ENCODE measurements around the gene CES2.
A peak's percentile ranks its signal among the peaks of the same experiment; 100 is the strongest.
"Not testable (repeated sequence)": the region's sequence is repeated elsewhere in the genome, so short reads cannot be mapped to it uniquely, and the experiment has no call there.

CES2 gene

GRCh38 chr16:66952430-66953110, 17.3 kb downstream of the CES2 start:
- no peak overlapping the region for H3K27ac ChIP-seq
- H3K27me3 ChIP-seq (ENCODE audit: insufficient read depth, low read depth) = no peaks in the 10 kb centered on the region
- H2AFZ ChIP-seq (ENCODE audit: low read depth) = no peak overlapping the region
- no peaks in the 10 kb centered on the region for H3K36me3 ChIP-seq (ENCODE audit: insufficient read depth)
- no peak overlapping the region for H3K9ac ChIP-seq
- H3K4me2 ChIP-seq = no peak overlapping the region
- no peaks in the 10 kb centered on the region for H3K79me2 ChIP-seq (ENCODE audit: insufficient read depth, low read depth)
- no peaks in the 10 kb centered on the region for H4K20me1 ChIP-seq (ENCODE audit: insufficient read depth)
- H3K4me1 ChIP-seq (ENCODE audit: low read depth, poor library complexity, severe bottlenecking) = peaks cover 2% of the 10 kb centered on the region
- no peak for TF ChIP-seq CTCF (conservative IDR thresholded peaks at IDR 0.05; ENCODE audit: low read depth, low read length)
- H3K4me3 ChIP-seq (IDR thresholded peaks at IDR 0.05; ENCODE audit: insufficient read depth, low read depth, low read length) = no peak overlapping the region

DNA sequence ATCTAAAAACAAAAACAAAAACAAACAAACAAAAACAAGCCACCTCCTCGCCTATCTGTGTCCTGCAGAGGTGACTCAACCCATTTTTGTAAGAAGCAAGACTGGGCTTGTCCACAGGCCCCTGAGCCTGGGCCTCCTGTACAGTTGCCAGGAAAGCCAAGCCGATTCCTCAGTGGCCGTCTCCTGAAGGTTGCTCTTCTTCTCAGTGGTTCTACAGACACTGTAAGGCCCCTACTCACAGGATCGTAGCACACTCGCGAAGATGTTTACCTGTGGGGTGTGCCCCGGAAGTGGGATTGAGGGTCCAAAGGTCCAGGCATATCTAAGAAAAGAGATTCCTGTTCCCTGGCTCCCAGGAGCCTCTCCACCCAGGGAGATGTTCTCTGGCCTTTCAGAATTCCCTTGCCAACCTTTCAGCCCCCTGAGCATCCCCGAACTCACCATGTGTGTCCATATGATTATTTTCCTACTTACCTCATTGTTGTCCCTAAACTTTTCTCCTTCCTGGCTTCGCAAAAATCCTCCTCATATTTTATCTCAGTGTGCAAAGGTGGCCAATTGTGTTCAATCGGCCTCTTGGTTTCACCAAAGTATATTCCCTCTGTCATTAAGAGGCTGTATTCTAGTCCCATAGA, 18.3 kb downstream of the CES2 start:
- Histone ChIP-seq H3K9ac (no peak overlapping the region), H3K36me3 (ENCODE audit: insufficient read depth) (no peaks in the 10 kb centered on the region), H3K4me2 (no peak overlapping the region), H3K27me3 (ENCODE audit: insufficient read depth, low read depth) (no peaks in the 10 kb centered on the region), H2AFZ (ENCODE audit: low read depth) (no peak overlapping the region), H4K20me1 (ENCODE audit: insufficient read depth) (no peaks in the 10 kb centered on the region), H3K27ac (no peak overlapping the region), H3K79me2 (ENCODE audit: insufficient read depth, low read depth) (no peaks in the 10 kb centered on the region), H3K4me1 (ENCODE audit: low read depth, poor library complexity, severe bottlenecking) (no peaks in the 10 kb centered on the region), H3K4me3 (IDR thresholded peaks at IDR 0.05; ENCODE audit: insufficient read depth, low read depth, low read length) (no peak overlapping the region)
- TF ChIP-seq CTCF (conservative IDR thresholded peaks at IDR 0.05; ENCODE audit: low read depth, low read length) = no peak

DNA sequence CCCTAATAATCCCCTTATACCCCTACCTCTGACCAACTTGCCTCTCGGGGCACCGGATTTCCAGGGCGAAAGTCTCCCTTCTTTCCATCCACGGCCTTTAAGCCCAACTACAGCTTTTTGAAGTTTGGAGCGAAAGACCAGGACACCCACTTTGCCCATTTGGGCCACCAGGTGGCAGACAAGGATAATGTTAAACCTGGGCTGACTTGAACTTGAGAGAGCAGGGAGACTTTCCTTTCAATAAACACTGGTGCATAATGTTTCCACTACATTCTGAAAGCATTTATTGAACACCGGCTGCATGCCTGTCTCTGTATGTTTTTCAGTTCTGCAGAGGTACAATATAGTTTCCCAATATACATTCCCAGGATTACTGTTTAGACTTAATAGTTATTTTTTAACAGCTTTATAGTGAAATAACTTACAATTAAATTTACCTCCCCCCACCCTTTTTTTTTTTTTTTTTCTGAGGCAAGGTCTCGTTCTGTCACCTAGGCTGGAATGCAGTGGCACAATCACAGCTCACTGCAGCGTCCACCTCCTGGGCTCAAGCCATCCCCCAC, 18.9 kb downstream of the CES2 start:
- peak; percentile 84 for TF ChIP-seq CTCF (conservative IDR thresholded peaks at IDR 0.05; ENCODE audit: low read depth, low read length)
- Histone ChIP-seq H3K79me2 (ENCODE audit: insufficient read depth, low read depth) (no peaks in the 10 kb centered on the region), H3K4me1 (ENCODE audit: low read depth, poor library complexity, severe bottlenecking) (no peaks in the 10 kb centered on the region), H3K4me3 (IDR thresholded peaks at IDR 0.05; ENCODE audit: insufficient read depth, low read depth, low read length) (no peak overlapping the region), H3K36me3 (ENCODE audit: insufficient read depth) (no peaks in the 10 kb centered on the region), H3K4me2 (no peak overlapping the region), H4K20me1 (ENCODE audit: insufficient read depth) (no peaks in the 10 kb centered on the region), H3K27ac (no peak overlapping the region), H3K27me3 (ENCODE audit: insufficient read depth, low read depth) (no peaks in the 10 kb centered on the region), H3K9ac (no peak overlapping the region), H2AFZ (ENCODE audit: low read depth) (no peak overlapping the region)

GRCh38 chr16:66955363-66956153, 20.2 kb downstream of the CES2 start:
- H3K79me2 ChIP-seq (ENCODE audit: insufficient read depth, low read depth); H2AFZ ChIP-seq (ENCODE audit: low read depth); H3K36me3 ChIP-seq (ENCODE audit: insufficient read depth); H3K4me2 ChIP-seq; H3K4me1 ChIP-seq (ENCODE audit: low read depth, poor library complexity, severe bottlenecking); H3K27ac ChIP-seq; H3K27me3 ChIP-seq (ENCODE audit: insufficient read depth, low read depth); H3K4me3 ChIP-seq (IDR thresholded peaks at IDR 0.05; ENCODE audit: insufficient read depth, low read depth, low read length); H3K9ac ChIP-seq; H4K20me1 ChIP-seq (ENCODE audit: insufficient read depth): not testable (repeated sequence)

DNA sequence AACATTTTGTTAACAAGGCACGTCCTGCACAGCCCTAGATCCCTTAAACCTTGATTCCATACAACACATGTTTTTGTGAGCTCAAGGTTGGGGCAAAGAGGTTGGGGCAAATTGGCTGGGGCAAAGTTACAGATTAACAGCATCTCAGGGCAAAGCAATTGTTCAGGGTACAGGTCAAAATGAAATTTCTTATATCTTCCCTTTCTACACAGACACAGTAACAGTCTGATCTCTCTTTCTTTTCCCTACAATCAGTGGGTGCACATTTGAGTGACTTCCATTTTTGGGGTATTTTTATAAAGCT, 20.8 kb downstream of the CES2 start:
- H2AFZ ChIP-seq (ENCODE audit: low read depth); H3K4me3 ChIP-seq (IDR thresholded peaks at IDR 0.05; ENCODE audit: insufficient read depth, low read depth, low read length); H3K4me2 ChIP-seq; H4K20me1 ChIP-seq (ENCODE audit: insufficient read depth); H3K27me3 ChIP-seq (ENCODE audit: insufficient read depth, low read depth); H3K79me2 ChIP-seq (ENCODE audit: insufficient read depth, low read depth); H3K36me3 ChIP-seq (ENCODE audit: insufficient read depth); H3K27ac ChIP-seq; H3K9ac ChIP-seq; H3K4me1 ChIP-seq (ENCODE audit: low read depth, poor library complexity, severe bottlenecking): not testable (repeated sequence)

Measured in KMS-11 (cell line).